Activated naive CD4-positive, alpha-beta T cell treated with anti-CD3 and anti-CD28 coated beads, Interleukin-2, amount 10 ng/mL, durations not matched to agents 7 days and 5 days (primary cell): Measurements from ENCODE around the gene BLOC1S5.

Experiments used
- CTCF ChIA-PET: fragments of 350-600 bp; sonication (Branson Sonifier 250); formaldehyde crosslinking; loops from one replicate; lab custom pipeline; 2021; ENCODE audit warnings: antibody characterized with exemption; lab: Charles Lee
- DNase-seq: peaks from one replicate; pipeline ENCODE4 v3.0.0-alpha.2; 2020
- H3K27ac Mint-ChIP-seq: one replicate; pipeline ENCODE4 v1.8.0; 2021; ENCODE audit warnings: mild to moderate bottlenecking, moderate library complexity, mixed read lengths
- H3K27me3 Mint-ChIP-seq: one replicate; pipeline ENCODE4 v1.8.0; 2021; ENCODE audit warnings: mild to moderate bottlenecking, mixed read lengths
- H3K36me3 Mint-ChIP-seq: one replicate; pipeline ENCODE4 v1.8.0; 2021; ENCODE audit warnings: mixed read lengths
- H3K4me1 Mint-ChIP-seq: one replicate; pipeline ENCODE4 v1.8.0; 2021; ENCODE audit warnings: mixed read lengths
- H3K4me3 Mint-ChIP-seq: one replicate; pipeline ENCODE4 v1.8.0; 2021; ENCODE audit warnings: mild to moderate bottlenecking, moderate library complexity, mixed read lengths
- H3K9me3 Mint-ChIP-seq: one replicate; pipeline ENCODE4 v1.8.0; 2021; ENCODE audit warnings: mixed read lengths

Gene BLOC1S5

GRCh38 chr6:8070718-8071117 lies 6.5 kb upstream of the BLOC1S5 start:
- CTCF ChIA-PET = no interaction called here
- Mint-ChIP-seq H3K27me3 (peaks cover 4% of the 10 kb centered on the region), H3K4me3 (no peak overlapping the region), H3K36me3 (no peaks in the 10 kb centered on the region), H3K4me1 (peaks cover 17% of the 10 kb centered on the region), H3K9me3 (no peaks in the 10 kb centered on the region), H3K27ac (no peak overlapping the region)
- no peak for DNase-seq

- CTCF ChIA-PET = interaction anchor here (0.6 kb wide), 2 partner anchors 34 to 133 kb away, joined by 3 read pairs; no protein-coding TSS in a partner anchor
- H3K36me3 Mint-ChIP-seq = peaks cover 1% of the 10 kb centered on the region
- H3K27ac Mint-ChIP-seq = no peak overlapping the region
- peaks cover 22% of the 10 kb centered on the region for H3K4me1 Mint-ChIP-seq
- H3K4me3 Mint-ChIP-seq = no peak overlapping the region
- no peaks in the 10 kb centered on the region for H3K9me3 Mint-ChIP-seq
- peaks cover 4% of the 10 kb centered on the region for H3K27me3 Mint-ChIP-seq
- no peak for DNase-seq
Measured at GRCh38 chr6:8069631-8070284, 5.6 kb upstream of the BLOC1S5 start.

DNA sequence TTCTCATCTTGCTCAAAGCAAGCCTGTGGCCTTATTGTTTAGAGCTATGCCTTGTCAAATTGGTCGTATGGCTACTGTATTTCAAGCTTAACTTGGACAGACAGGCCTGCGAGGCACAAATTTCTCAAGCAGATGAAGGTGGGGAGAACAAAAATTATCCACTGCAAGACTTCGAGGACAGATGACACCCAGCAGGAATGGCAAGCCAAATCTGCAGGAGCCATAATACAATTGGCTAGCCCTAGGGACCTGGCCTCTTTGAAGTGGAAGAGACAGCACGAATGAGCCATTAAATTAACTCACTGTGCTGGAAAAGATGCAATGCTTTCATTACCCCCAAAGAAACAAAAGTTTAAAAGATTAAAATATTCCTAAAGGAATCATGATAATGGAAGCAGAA lies 5.0 kb upstream of the BLOC1S5 start:
- Mint-ChIP-seq H3K9me3 (no peaks in the 10 kb centered on the region), H3K4me3 (no peak overlapping the region), H3K27ac (no peak overlapping the region), H3K27me3 (peaks cover 4% of the 10 kb centered on the region), H3K4me1 (peaks cover 26% of the 10 kb centered on the region), H3K36me3 (peaks cover 1% of the 10 kb centered on the region)
- CTCF ChIA-PET = no interaction called here
- no peak for DNase-seq

DNA sequence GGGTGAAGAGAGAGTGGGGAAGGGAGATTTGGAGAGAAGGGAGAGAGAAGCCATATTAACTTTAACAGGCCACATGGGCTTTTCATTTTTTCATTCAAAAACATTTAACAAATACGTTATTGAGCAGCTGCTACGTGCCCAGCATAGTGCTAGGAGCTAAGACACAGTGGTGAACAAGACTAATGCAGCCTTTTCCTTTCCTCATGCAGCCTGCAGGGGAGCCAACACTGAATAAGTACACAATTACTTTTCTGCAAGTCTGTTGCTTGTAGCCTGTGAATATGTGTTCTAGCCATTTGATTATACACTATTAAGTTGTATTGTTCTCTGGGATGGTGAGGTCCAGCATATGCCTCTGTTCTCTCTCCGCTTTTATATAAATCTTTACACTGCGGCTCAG lies 1.9 kb upstream of the BLOC1S5 start:
- peaks cover 4% of the 10 kb centered on the region for H3K27me3 Mint-ChIP-seq
- H3K27ac Mint-ChIP-seq = no peak overlapping the region
- no peak overlapping the region for H3K4me3 Mint-ChIP-seq
- CTCF ChIA-PET = interaction anchor here (0.8 to 2.4 kb wide), 4 partner anchors 28 to 344 kb away, joined by 3 to 11 read pairs (median 4); partner anchors contain the start of gene EEF1E1
- peaks cover 7% of the 10 kb centered on the region for H3K36me3 Mint-ChIP-seq
- H3K9me3 Mint-ChIP-seq = no peaks in the 10 kb centered on the region
- peaks cover 35% of the 10 kb centered on the region for H3K4me1 Mint-ChIP-seq
- no peak for DNase-seq

- CTCF ChIA-PET = interaction anchor here (0.8 to 2.4 kb wide), 4 partner anchors 28 to 343 kb away, joined by 3 to 11 read pairs (median 4); partner anchors contain the start of gene EEF1E1
- Mint-ChIP-seq H3K27me3 (peaks cover 4% of the 10 kb centered on the region), H3K4me1 (peaks cover 35% of the 10 kb centered on the region), H3K9me3 (no peaks in the 10 kb centered on the region), H3K4me3 (no peak overlapping the region), H3K27ac (peak overlapping the region; percentile 89), H3K36me3 (peaks cover 7% of the 10 kb centered on the region)
- DNase-seq = no peak
Measured at GRCh38 chr6:8065519-8065911, 1.3 kb upstream of the BLOC1S5 start.

- DNase-seq = no peak
- Mint-ChIP-seq H3K9me3 (no peaks in the 10 kb centered on the region), H3K27ac (peak overlapping the region; percentile 89), H3K36me3 (peaks cover 13% of the 10 kb centered on the region), H3K4me1 (peaks cover 35% of the 10 kb centered on the region), H3K4me3 (peak overlapping the region; percentile 92), H3K27me3 (peaks cover 4% of the 10 kb centered on the region)
- CTCF ChIA-PET = interaction anchor here (0.6 to 2.4 kb wide), 5 partner anchors 37 to 342 kb away, joined by 3 to 5 read pairs (median 4); partner anchors contain the start of genes BMP6 and EEF1E1
Measured at GRCh38 chr6:8064638-8065518, 689 bp upstream of the BLOC1S5 start.

- no peak overlapping the region for H3K4me3 Mint-ChIP-seq
- H3K27ac Mint-ChIP-seq = no peak overlapping the region
Measured at GRCh38 chr6:8061736-8062135, 2.5 kb downstream of the BLOC1S5 start.

DNA sequence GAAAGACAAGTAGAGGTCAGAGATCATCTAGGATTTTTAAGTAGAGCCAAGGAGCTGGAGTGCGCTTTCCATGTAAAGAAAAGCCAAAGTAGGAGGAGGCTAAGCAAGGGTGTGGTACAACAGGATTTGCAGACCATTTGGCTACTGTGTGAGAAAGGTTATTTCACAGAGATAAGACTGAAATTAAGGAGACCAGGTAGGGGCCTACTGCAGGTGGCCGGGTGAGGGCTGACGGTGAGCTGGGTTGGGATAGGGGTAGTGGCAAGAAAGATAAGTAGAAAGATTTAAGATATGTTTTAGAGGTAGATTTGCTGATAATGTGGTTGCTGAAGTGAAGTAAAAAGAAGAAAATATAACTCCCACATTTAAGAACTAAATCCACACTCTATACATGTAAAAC lies 3.8 kb downstream of the BLOC1S5 start:
- Mint-ChIP-seq H3K4me1 (peaks cover 19% of the 10 kb centered on the region), H3K9me3 (no peaks in the 10 kb centered on the region), H3K27ac (no peak overlapping the region), H3K36me3 (peaks cover 17% of the 10 kb centered on the region), H3K4me3 (no peak overlapping the region), H3K27me3 (no peaks in the 10 kb centered on the region)
- CTCF ChIA-PET = interaction anchor here (0.6 to 2.9 kb wide), 3 partner anchors 335 to 339 kb away, joined by 3 to 12 read pairs (median 12); partner anchors contain the start of gene BMP6
- DNase-seq = no peak

More at GRCh38 chr6:8061736-8062135, 2.5 kb downstream of the BLOC1S5 start:
- DNase-seq = no peak
- Mint-ChIP-seq H3K36me3 (peaks cover 14% of the 10 kb centered on the region), H3K4me1 (peaks cover 31% of the 10 kb centered on the region), H3K27me3 (no peaks in the 10 kb centered on the region), H3K9me3 (no peaks in the 10 kb centered on the region)
- CTCF ChIA-PET = no interaction called here

DNA sequence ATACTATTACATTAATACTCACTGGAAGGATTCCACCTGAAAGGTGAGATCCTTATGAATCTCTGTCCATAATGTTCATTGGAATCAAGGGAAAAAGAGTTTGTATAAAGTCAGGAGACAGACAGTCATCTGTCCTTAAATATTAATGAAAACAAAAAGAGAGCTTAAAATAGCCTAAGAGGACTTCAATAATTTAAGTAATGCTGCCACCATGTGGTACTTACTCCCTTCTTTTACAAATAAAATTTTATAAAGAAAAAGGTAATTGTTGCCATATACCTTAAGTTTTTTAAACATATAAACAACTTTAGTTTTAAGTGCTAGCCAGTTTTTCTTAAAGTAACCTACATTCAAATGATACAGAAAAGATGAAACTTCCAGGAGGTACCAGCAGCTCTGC lies 5.1 kb downstream of the BLOC1S5 start:
- Mint-ChIP-seq H3K27me3 (no peaks in the 10 kb centered on the region), H3K36me3 (peaks cover 21% of the 10 kb centered on the region), H3K4me1 (peaks cover 8% of the 10 kb centered on the region), H3K4me3 (no peak overlapping the region), H3K27ac (no peak overlapping the region), H3K9me3 (no peaks in the 10 kb centered on the region)
- CTCF ChIA-PET = interaction anchor here (0.9 to 2.9 kb wide), 7 partner anchors 20 to 338 kb away, joined by 3 to 12 read pairs (median 4); partner anchors contain the start of gene BMP6
- DNase-seq = no peak

DNA sequence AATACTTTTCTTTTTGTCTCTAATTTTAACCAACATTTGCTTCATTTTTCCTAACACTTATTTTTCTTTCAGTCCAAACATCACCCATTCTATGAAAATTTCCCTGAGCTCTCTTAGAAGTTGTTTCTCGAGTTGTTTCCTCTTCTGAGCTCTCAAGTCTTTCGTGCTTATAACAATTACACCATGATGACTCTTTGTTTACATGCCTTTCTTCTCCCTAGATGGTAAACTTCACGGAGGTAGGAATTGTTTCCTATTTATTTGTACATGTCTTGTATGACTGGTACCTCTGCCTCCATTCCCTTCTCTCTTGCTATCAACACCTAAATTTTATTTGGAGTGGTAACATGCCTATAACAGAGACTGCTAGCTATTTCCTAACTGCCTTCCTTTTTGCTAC lies 6.4 kb downstream of the BLOC1S5 start:
- peaks cover 25% of the 10 kb centered on the region for H3K36me3 Mint-ChIP-seq
- CTCF ChIA-PET = interaction anchor here (1.0 to 2.9 kb wide), 4 partner anchors 141 to 339 kb away, joined by 3 to 12 read pairs (median 4); partner anchors contain the start of gene BMP6
- H3K27me3 Mint-ChIP-seq = no peaks in the 10 kb centered on the region
- no peak overlapping the region for H3K27ac Mint-ChIP-seq
- DNase-seq = no peak
- H3K4me1 Mint-ChIP-seq = peaks cover 3% of the 10 kb centered on the region
- no peaks in the 10 kb centered on the region for H3K9me3 Mint-ChIP-seq
- no peak overlapping the region for H3K4me3 Mint-ChIP-seq

DNA sequence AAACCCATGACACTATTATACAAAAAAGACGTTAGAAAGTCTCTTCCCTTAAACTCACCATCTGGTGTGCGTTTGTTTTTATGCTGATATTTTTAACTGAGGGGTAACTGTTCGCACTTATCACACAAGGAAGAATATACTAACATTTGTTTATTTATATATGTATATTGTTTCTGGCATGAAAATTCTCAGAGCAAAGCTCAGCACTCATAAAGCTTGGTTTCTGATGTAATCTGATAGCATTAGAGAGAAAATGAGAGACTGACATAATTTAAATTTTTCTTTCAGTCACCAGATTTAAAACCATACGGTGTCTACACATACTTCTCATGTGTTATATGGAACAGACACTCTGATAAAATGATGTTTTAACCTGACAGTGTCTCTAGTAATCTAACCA lies 6.9 kb downstream of the BLOC1S5 start:
- Mint-ChIP-seq H3K27ac (no peak overlapping the region), H3K36me3 (peaks cover 23% of the 10 kb centered on the region), H3K9me3 (no peaks in the 10 kb centered on the region), H3K4me3 (no peak overlapping the region), H3K27me3 (no peaks in the 10 kb centered on the region), H3K4me1 (no peaks in the 10 kb centered on the region)
- CTCF ChIA-PET = interaction anchor here (1.3 to 2.9 kb wide), 2 partner anchors 332 to 334 kb away, joined by 3 to 12 read pairs; partner anchors contain the start of gene BMP6
- no peak for DNase-seq

- Mint-ChIP-seq H3K4me3 (no peak overlapping the region), H3K9me3 (no peaks in the 10 kb centered on the region), H3K36me3 (peaks cover 24% of the 10 kb centered on the region), H3K4me1 (no peaks in the 10 kb centered on the region), H3K27me3 (no peaks in the 10 kb centered on the region), H3K27ac (no peak overlapping the region)
- CTCF ChIA-PET = no interaction called here
- DNase-seq = no peak
Measured at GRCh38 chr6:8054276-8054675, 9.9 kb downstream of the BLOC1S5 start.

GRCh38 chr6:8047541-8048292 lies 16.5 kb downstream of the BLOC1S5 start:
- H3K9me3 Mint-ChIP-seq = peaks cover 9% of the 10 kb centered on the region
- no peak overlapping the region for H3K27ac Mint-ChIP-seq
- H3K4me3 Mint-ChIP-seq = no peak overlapping the region
- CTCF ChIA-PET = no interaction called here
- H3K36me3 Mint-ChIP-seq = peaks cover 46% of the 10 kb centered on the region
- H3K4me1 Mint-ChIP-seq = no peaks in the 10 kb centered on the region
- no peak for DNase-seq
- no peaks in the 10 kb centered on the region for H3K27me3 Mint-ChIP-seq
